ENCODE measurements around the gene GOLM1.

The GOLM1 gene

DNA sequence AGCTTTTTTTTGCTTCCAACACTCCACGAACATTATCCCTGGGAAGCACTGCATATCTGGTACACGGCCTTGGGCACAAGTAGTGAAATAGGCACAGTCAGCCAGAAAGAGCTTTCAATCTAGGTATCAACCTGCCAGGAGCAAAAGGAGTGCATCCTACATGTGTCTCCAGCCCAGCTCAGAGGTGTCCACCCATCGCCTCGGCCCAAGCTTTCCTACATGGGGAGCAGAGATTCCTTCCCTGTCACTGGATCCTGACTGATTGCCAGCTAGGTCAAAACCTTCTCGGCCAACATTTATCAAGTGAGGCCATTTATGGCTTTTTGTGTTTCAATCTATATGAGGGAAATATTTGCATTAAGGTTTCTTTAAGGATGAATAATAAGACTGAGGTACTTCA, 55.8 kb downstream of the GOLM1 start:
- DNase-seq = no peak

DNA sequence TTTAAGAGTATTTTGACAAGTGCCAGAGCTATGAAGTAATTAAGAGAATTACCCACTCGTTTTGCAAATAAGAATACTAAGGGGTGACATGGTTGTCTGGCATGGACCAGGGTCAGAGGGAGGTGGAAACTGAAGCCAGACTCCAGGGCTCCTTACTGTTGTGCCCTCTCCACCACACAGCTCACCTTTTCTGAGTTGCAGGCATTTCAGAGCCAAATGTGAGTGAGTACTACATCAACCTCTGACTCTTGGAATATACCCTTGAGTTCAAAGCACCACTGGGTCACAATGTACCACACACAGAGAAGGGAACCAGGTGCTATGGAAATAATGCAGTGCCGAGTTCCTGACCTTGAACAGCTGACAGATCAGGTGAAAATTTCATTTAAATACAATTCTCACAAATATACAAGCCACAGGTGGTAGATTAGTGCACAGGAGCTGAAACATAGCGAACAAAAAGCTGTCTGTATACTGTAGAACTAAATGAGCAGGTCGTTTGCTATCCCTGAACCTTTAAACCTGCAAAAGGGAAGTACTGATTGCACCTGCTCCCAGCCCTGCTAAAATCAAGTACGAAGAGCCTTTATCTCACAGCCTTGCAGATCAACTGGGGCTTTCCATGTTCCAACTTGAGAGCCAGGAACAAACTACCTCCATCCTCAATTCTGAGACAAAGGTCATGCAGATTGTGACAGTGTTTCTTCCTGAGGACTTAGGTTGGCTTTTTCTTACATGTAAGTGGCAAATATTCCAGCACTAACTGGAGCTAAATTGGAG, 57.0 kb downstream of the GOLM1 start:
- no peak for DNase-seq

DNA sequence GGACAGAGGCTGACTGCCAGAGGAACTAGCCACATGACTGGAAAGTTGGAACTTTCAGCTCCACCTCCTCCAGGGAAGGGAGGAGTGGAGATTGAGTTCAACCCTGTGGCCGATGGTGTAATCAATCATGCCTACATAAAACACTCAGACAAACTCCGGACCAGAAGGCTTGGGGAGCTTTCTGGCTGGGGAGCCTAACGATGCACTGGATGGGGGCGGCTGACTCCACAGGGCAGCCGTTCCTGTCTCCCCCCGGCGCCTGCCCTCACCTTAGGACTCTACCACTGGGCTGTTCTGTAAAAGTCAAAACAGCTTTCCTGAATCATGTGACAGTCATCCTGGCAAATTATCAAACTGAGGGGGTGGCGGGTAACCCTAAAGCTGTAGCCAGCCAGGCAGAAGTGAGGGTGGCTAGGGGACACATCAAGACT, 58.0 kb downstream of the GOLM1 start:
- no peak for DNase-seq

GRCh38 chr9:86040861-86041155, 58.5 kb downstream of the GOLM1 start:
- no peak for DNase-seq

DNA sequence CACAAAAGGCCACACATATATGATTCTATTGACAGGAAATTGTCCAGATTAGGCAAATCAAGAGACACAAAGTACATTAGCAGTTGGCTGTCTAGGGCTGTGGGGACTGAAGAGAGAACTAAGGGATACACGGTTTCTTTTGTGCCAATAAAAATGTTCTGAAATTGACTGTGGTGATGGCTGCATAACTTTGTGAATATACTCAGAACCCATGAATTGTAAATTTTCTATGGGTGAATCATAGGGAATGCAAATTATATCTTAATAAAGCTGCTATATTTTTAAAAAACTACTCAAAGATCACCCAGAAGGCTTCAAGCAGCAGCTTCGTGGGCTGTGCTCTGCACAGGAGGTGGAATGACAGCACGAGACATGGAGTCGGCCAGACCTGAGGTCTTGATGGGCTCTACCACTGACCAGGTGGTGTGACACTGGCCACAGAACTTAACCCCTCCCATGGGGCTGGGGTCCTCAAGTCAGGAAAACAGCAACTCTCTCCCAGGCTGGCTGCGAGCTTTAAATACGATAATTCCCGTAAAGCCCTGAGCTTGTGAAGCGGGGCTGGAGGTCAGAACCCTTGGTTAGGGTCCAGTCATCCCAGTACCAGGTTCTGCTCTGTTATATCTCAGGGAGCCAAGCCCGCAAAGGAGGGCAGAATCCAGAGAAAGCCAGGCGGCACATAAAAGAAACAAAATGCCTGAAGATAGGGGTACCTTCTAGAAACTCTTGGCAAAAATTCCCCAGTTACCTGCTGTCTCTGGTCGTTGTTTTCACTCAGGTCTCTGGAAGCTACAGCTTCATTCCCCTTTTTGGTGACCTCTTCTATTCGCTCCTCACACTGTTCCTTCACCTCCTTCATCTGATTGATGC, 59.1 kb downstream of the GOLM1 start:
- no peak for DNase-seq

- no peak for DNase-seq
Observed at GRCh38 chr9:86036555-86036954, 62.8 kb downstream of the GOLM1 start.

- no peak for DNase-seq
Observed at GRCh38 chr9:86035827-86036440, 63.4 kb downstream of the GOLM1 start.

- DNase-seq = no peak
Observed at GRCh38 chr9:86034863-86035734, 64.3 kb downstream of the GOLM1 start.

GRCh38 chr9:86027767-86028166, 71.6 kb downstream of the GOLM1 start:
- no peak for DNase-seq

DNA sequence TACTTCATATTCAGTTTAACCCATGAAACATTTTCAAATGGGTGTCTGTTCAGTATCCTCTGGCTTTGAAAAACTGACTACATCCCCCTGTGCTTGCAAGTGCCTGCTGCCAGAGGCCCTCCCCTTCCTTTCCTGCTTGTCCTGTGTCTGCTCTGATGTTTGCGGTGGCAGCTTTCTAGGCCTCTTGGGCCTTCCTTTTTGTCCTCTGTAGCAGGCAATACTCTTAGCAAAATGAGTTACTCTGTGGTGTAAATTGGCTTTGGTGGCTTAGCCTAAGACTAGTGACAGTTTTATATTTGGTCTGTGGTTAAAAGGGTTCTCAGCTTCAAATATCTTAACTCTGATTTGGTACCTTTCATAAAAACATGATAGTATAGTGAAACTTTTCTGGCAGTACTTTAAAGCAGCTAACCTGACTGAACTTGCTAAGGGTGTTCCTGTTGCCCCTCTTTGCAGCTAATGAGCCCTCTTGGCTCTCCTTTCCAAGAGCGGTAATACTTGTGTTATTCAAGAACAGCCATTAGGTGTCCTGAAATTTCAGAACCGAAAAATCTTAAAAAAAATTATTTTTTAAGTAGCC, 76.6 kb downstream of the GOLM1 start:
- no peak for DNase-seq

DNA sequence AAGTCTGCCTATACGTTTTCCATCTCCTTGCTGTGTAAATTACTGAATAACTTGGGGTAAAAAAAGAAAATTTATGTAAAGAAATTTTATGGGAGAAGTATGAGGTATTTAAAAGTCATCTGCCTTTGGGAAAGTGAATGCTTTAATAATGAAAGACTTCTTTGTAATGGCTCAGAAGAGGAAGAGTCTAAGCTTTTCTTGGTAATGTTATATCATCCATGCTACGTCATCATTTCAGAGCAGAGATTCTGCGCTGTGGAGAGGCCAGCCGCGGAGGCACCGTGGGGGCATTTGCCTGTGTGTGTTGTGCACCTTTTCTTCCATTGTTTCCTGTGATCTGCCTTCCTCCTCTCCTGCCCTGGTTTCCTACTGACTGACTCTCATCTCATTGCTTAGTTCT, 78.2 kb downstream of the GOLM1 start:
- DNase-seq = no peak

DNA sequence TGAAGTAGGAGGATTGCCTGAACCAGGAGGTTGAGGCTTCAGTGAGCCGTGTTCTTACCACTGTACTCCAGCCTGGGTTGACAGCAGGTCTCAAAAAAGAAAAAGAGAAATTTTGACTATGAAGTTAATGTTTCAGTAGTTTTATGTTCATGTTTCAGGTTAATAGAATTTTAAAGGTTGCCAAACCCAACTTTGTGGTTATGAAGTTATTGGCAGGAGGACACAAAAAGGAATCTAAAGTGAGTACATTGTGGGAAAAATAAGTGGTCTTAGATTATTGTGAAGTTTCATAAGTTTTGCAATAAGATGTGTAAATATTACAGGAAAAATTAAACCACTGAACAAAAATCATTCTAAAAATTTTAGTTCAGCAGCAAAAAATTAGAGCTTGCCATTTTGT, 78.6 kb downstream of the GOLM1 start:
- no peak for DNase-seq

GRCh38 chr9:86009133-86009532, 90.2 kb downstream of the GOLM1 start:
- DNase-seq = no peak

- DNase-seq = no peak
Observed at GRCh38 chr9:86005253-86005775, 94.0 kb downstream of the GOLM1 start.

DNA sequence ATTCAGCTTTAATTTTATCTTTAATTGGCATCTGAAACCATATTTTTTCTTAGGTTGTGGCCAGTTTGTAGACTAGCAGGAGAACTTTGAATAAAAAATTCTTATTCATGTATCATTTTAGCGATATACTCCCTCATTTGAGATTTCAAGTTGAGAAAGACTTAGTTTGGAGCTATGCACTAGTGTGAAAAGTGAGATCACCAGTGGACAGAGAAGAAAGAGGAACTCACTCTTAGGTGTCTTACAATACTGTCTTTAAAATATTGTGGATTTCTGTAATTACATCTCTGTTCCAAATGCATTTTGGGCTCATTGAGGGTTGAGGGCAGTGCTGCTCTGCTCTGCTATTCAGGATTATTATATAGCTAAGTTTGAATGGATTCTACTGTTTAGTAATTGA, 103.8 kb downstream of the GOLM1 start:
- no peak for DNase-seq

DNA sequence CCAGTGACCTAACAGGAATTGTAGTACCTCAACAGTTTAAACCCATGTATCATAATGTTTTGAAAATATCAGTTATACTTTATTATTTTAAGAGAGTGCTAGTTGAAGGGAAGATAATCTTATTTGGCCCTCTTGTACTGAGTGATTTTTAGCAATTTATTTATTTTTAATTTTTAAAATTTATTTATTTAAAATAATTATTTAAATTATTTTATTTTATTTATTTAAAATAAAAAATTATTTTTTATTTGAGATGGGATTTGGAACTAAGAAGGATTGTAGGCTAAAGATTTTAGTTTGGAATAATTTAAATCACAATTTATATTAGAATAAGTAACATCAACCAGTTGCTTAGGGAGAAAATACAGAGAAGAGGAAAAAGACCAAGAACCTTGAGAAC, 104.3 kb downstream of the GOLM1 start:
- no peak for DNase-seq

- no peak for DNase-seq
Observed at GRCh38 chr9:85994191-85994590, 105.2 kb downstream of the GOLM1 start.

DNA sequence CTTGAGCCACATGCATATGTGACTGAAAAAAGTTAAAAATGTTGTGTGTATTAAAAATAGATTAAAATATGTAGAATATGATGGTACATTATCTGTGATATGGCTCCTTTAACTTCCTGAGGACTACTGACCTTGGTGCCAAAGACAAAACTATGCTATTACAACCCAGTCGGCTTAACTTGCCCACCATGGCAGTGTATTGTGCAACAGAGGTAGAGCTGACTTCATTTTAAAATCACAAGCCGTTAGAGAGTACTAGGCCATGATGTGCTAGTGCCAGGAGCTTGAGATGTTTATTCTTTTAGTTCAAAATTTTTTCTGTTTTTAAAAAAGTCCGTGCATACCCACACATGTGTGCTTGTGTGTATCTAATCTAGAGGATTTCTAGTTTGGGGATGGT, 112.1 kb downstream of the GOLM1 start:
- no peak for DNase-seq

- DNase-seq = no peak
Observed at GRCh38 chr9:85984457-85984856, 114.9 kb downstream of the GOLM1 start.

- no peak for DNase-seq
Observed at GRCh38 chr9:85981369-85981768, 118.0 kb downstream of the GOLM1 start.

- no peak for DNase-seq
Observed at GRCh38 chr9:85978496-85978895, 120.9 kb downstream of the GOLM1 start.

All from activated CD4-positive, alpha-beta T cell treated with anti-CD3 and anti-CD28 coated beads, Interleukin-2, amount 50 U/mL, for 1 hour (primary cell).